SH-SY5Y (cell line): ENCODE results near the gene TRAP1.

Experiments used
- GATA2 ChIP-seq: IDR thresholded peaks from 2 replicates; pipeline ENCODE4 v1.6.1; 2011; ENCODE audit warnings: mild to moderate bottlenecking, low read depth, low read length
- GATA3 ChIP-seq: IDR thresholded peaks from 2 replicates; pipeline ENCODE4 v1.6.1; 2011; ENCODE audit warnings: low read depth, mild to moderate bottlenecking, low read length, moderate library complexity

DNA sequence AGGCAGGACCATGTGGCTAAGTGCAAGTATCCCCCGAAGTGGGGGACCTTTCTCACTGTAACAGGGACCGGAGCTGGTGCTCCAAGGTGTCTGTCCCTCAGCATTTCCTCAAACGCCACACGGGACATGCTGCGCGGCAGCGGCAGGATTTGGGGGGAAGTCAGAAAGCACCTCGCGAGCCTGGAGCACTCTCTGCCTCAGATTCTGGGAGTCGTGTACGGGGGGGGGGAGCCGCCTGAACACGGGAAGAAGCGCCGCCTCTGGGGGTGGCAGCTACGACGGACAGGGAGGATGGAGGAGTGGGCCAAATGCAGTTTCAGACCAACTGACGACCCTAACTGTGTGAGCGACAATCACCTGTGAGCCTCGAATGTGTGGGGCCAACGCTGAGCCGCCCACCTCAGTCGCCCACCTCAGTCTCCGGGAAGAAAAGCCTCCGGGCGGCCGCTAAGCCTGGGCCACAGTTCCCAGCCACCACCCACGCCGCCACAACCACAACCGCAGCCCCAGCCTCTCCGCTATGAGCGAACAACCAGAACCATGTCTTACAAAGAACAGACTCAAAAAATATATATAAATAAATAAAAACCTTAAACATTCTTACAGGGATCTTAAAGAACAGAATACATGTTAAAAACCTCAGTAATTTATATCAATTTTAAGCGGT, 8.8 kb upstream of the TRAP1 start:
- TF ChIP-seq GATA3 (no peak), GATA2 (no peak)
